Measurements from ENCODE around the gene STK10. TPM values are rescaled to one million over a fixed set of nuclear protein-coding genes. Genes with fewer than 3 reads are reported as not detected.

The STK10 gene
- total RNA-seq, 1 experiment from 2014 or later: 25.7 TPM

GRCh38 chr5:172178301-172178987, 9.6 kb downstream of the STK10 start:
- TF ChIP-seq EZH2phosphoT487 (IDR thresholded peaks at IDR 0.05; ENCODE audit: borderline replicate concordance, low read length) (no peak), EZH2 (IDR thresholded peaks at IDR 0.05; ENCODE audit: low read length, unreplicated experiment) (no peak), CTCF (conservative IDR thresholded peaks at IDR 0.05; ENCODE audit: low read depth, low read length) (no peak)
- ChIA-PET POLR2A (ENCODE audit: unreplicated experiment) (no interaction called here), CTCF (no interaction called here)
- ATAC-seq (no peak), DNase-seq (no peak)
- Histone ChIP-seq H2AFZ (ENCODE audit: low read length) (no peak overlapping the region), H3K79me2 (ENCODE audit: low read length) (peaks cover 83% of the 10 kb centered on the region), H3K9me3 (ENCODE audit: low read length) (no peaks in the 10 kb centered on the region), H3K27ac (ENCODE audit: low read length) (no peak overlapping the region), H3K9ac (ENCODE audit: low read length) (no peak overlapping the region), H4K20me1 (ENCODE audit: low read length) (peaks cover 17% of the 10 kb centered on the region; the same call in 1 of the 2 replicates), H3K4me3 (ENCODE audit: low read length) (no peak overlapping the region), H3K27me3 (ENCODE audit: low read length) (no peaks in the 10 kb centered on the region), H3K4me1 (ENCODE audit: insufficient read depth, low read length) (peaks cover 20% of the 10 kb centered on the region), H3K36me3 (ENCODE audit: low read depth, low read length) (no peaks in the 10 kb centered on the region), H3K9me2 (replicated peaks; ENCODE audit: low read length) (no peaks in the 10 kb centered on the region), H3K4me2 (ENCODE audit: low read length) (no peak overlapping the region), H3F3A (ENCODE audit: low read length, unreplicated experiment) (no peaks in the 10 kb centered on the region)
- BruUV-seq (replicated peaks): no TSS peak
- intact Hi-C loops (cut with micrococcal nuclease): no loop called here

GRCh38 chr5:172177176-172177575, 10.8 kb downstream of the STK10 start:
- H4K20me1 ChIP-seq (ENCODE audit: low read length): peaks cover 22% of the 10 kb centered on the region; the same call in 1 of the 2 replicates
- ChIA-PET CTCF (no interaction called here), POLR2A (ENCODE audit: unreplicated experiment) (no interaction called here)
- BruUV-seq (replicated peaks): no TSS peak
- intact Hi-C loops (cut with micrococcal nuclease): no loop called here
- H3K4me2 ChIP-seq (ENCODE audit: low read length): no peak overlapping the region
- no peak overlapping the region for H3K9ac ChIP-seq (ENCODE audit: low read length)
- H3F3A ChIP-seq (ENCODE audit: low read length, unreplicated experiment): no peaks in the 10 kb centered on the region
- no peak overlapping the region for H2AFZ ChIP-seq (ENCODE audit: low read length)
- TF ChIP-seq EZH2phosphoT487 (IDR thresholded peaks at IDR 0.05; ENCODE audit: borderline replicate concordance, low read length) (no peak), CTCF (conservative IDR thresholded peaks at IDR 0.05; ENCODE audit: low read depth, low read length) (no peak), EZH2 (IDR thresholded peaks at IDR 0.05; ENCODE audit: low read length, unreplicated experiment) (no peak)
- peaks cover 26% of the 10 kb centered on the region for H3K4me1 ChIP-seq (ENCODE audit: insufficient read depth, low read length)
- no peaks in the 10 kb centered on the region for H3K9me3 ChIP-seq (ENCODE audit: low read length)
- no peaks in the 10 kb centered on the region for H3K27me3 ChIP-seq (ENCODE audit: low read length)
- H3K9me2 ChIP-seq (replicated peaks; ENCODE audit: low read length): no peaks in the 10 kb centered on the region
- no peak for DNase-seq
- no peak for ATAC-seq
- H3K4me3 ChIP-seq (ENCODE audit: low read length): no peak overlapping the region
- H3K27ac ChIP-seq (ENCODE audit: low read length): no peak overlapping the region
- H3K36me3 ChIP-seq (ENCODE audit: low read depth, low read length): no peaks in the 10 kb centered on the region
- peaks cover 79% of the 10 kb centered on the region for H3K79me2 ChIP-seq (ENCODE audit: low read length)

GRCh38 chr5:172175263-172175719, 12.7 kb downstream of the STK10 start:
- no peak for TF ChIP-seq EZH2phosphoT487 (IDR thresholded peaks at IDR 0.05; ENCODE audit: borderline replicate concordance, low read length)
- TF ChIP-seq CTCF (conservative IDR thresholded peaks at IDR 0.05; ENCODE audit: low read depth, low read length): no peak
- no peak for TF ChIP-seq EZH2 (IDR thresholded peaks at IDR 0.05; ENCODE audit: low read length, unreplicated experiment)
- ChIA-PET CTCF (interaction anchor here (0.7 kb wide), 1 partner anchor 13 kb away, joined by 3 read pairs; the partner anchor contains the start of gene STK10), POLR2A (ENCODE audit: unreplicated experiment) (no interaction called here)
- intact Hi-C loops (cut with micrococcal nuclease): no loop called here
- Histone ChIP-seq H3K9ac (ENCODE audit: low read length) (no peak overlapping the region), H3F3A (ENCODE audit: low read length, unreplicated experiment) (no peaks in the 10 kb centered on the region), H3K9me3 (ENCODE audit: low read length) (no peaks in the 10 kb centered on the region), H3K4me2 (ENCODE audit: low read length) (no peak overlapping the region), H3K4me3 (ENCODE audit: low read length) (no peak overlapping the region), H3K27me3 (ENCODE audit: low read length) (no peaks in the 10 kb centered on the region), H3K4me1 (ENCODE audit: insufficient read depth, low read length) (peaks cover 26% of the 10 kb centered on the region), H3K79me2 (ENCODE audit: low read length) (peaks cover 65% of the 10 kb centered on the region), H4K20me1 (ENCODE audit: low read length) (peaks cover 18% of the 10 kb centered on the region; the same call in 1 of the 2 replicates), H2AFZ (ENCODE audit: low read length) (no peak overlapping the region), H3K27ac (ENCODE audit: low read length) (no peak overlapping the region), H3K9me2 (replicated peaks; ENCODE audit: low read length) (no peaks in the 10 kb centered on the region), H3K36me3 (ENCODE audit: low read depth, low read length) (no peaks in the 10 kb centered on the region)
- BruUV-seq (replicated peaks): no TSS peak
- ATAC-seq (peak; percentile 9; the same call in 1 of the 2 replicates), DNase-seq (no peak)

Data from PC-3 (cell line).